ENCODE results near the gene LIMCH1.
A peak's percentile ranks its signal among the peaks of the same experiment; 100 is the strongest.
"Not testable (repeated sequence)": the region's sequence is repeated elsewhere in the genome, so short reads cannot be mapped to it uniquely, and the experiment has no call there.

Gene LIMCH1

DNA sequence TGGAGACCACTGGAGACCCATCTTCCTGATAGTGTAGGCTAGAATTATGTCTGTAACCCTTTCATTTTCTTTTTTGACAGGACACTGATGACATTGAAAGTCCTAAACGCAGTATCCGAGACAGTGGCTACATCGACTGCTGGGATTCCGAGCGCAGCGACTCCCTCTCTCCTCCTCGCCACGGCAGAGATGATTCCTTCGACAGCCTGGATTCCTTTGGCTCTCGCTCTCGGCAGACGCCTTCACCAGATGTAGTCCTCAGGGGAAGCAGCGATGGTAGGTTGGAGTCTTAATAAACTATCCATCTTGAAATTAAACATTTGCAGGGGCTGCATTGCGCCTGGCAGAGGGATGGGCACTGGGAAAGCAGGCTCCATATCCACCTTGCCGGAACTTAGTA lies 75.4 kb downstream of the LIMCH1 start:
- DNase-seq = no peak

DNA sequence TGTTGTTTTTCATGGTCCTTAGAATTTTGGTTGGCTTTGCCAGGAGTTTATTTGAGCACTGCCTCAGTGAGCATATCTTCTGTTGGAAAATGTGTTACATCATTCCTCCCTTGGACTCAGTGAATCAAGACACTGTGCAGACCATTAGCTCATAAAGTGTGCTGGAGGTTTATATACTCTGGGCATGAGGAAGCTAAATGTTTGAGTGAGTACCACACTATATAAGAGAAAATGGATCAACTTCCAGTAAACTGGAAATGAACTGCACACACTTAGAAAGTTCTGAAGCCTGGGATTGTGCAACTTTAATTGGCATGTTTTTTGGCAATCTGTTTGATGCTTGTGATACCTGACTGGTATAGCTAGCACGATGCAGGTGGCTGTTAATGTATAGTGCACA lies 75.9 kb downstream of the LIMCH1 start:
- no peak for DNase-seq

DNA sequence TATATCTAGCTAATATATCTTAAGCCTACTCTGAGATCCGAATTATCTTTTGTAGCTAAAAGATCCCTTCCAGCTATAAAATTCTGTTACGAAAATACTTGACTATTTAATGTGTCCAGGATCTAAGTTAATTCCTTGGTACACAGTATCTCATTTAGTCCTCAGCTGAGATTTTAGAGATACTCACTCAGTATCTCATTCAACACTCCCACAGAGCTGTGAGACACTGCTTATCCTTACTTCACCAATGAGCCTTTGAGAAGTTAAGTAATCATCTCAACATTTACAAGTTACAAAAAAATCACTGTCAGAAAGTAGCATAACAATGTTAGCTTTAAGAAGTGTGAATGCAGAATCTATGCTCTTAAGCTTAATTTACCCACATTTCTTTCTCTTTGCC lies 76.6 kb downstream of the LIMCH1 start:
- DNase-seq = no peak

DNA sequence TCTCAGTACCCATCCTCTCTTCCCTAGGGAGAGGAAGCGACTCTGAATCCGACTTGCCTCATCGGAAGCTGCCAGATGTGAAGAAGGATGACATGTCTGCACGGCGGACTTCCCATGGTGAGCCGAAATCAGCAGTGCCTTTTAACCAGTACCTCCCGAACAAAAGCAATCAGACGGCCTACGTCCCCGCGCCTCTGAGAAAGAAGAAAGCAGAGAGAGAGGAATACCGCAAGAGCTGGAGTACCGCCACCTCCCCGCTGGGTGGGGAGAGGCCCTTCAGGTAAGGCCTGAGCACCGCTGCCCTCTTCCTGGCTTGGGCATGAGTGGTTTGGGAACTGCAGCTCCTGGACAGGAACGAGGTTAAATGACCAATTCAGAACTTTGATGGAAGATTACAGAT lies 81.2 kb downstream of the LIMCH1 start:
- DNase-seq = no peak

DNA sequence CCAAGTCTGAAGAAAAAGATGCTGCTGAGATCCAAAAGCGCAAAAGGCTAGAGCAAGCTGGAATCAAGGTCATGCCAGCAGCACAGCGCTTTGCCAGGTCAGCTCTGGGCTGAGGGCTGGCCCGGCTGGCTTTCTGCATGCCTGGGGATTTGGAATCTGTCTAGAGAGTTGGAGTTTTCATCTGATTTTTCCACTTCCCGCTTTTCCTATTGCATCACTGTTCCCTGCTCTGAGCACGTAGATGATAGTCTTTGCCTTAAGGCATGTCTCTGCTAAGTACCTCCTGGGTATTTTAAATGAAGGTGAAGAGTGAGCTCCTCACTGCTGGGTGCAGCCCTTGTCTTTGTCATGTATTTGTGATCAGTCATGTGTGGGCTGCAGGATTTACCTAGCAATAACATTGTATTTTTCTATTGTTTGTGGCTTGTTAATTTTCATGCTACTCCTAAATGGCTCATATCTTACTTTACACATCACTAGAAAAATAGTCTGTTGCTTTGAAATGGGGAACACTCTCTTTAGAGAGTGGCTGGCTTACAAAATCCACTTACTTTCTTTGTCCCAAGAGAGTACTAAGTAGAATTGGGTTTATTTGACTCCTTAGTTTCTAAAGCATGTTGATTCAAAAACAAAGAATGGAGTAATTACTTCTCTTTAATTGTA lies 82.8 kb downstream of the LIMCH1 start:
- DNase-seq = no peak

DNA sequence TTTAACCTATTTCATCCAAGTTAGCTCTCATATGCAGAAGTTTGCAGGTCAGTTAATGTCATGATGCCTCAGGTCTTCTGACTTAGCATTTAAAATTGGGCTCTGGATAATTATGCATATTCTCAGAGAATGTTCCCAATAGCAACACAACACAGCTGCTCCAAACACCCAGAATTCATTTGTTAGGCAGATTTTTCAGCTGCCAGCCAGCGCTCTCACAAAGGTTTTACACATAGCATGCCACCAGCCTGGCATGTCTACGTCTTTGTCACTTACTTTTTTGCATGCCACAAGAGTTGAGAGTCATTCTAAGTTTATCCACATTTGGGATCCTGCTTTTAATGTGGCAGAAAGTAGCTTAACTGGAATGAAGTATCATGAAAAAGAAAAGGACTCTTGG lies 84.8 kb downstream of the LIMCH1 start:
- no peak for DNase-seq

DNA sequence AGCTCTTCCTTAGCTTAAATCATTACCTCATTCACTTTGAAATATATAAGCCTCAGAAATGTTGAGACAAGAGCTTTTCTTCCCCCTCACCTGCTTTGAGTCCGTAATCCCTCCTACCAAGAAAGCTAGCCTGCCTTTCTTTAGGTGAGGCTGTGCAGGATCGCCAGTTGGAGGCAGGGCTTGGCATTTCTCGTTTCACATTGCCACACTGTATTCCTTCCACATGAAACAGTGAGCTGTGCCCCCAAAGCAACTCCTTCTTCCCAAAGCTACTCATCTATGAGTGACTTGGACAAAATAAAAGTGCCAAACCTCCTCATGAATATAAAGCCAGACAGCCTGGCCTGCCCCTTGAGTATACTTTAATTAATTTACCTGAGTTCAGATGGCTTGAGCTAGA lies 86.8 kb downstream of the LIMCH1 start:
- DNase-seq = no peak

DNA sequence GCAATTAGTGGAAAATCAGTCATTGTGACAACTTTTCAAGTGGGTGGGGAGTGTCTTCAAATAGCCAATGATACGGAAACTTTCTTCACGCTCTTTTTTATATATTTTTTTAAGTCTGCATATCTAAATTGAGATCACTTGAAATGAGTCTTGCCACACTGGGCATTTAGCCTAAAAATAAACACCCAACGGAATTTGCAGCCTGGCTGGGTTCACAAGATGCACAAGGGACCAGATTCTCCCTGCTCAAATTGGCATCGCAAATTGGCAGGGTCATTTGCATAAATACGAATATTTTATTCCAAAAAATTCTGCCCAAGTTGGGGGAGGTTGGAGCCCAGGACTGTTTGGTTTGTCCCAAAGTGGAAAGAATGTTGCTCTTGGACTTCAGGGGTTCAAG lies 87.6 kb downstream of the LIMCH1 start:
- DNase-seq = no peak

DNA sequence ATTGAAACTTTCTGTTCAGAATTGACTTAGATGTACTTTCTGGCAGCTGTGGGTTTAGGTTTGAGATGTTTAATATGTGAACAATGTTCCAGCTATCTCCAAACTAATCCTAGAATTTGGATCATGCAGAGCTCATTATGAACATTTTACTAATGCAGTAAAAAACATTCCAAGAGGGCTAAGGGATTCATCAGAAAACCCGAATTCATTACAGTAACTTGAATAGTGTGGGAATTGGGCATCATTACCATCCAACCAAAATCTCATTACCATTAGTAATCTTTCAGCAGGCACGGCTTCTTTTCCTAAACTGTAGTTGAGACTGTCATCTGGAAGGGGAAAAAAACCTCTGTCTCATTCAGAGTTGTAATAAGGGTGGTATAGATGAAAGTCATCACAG lies 91.0 kb downstream of the LIMCH1 start:
- no peak for DNase-seq

DNA sequence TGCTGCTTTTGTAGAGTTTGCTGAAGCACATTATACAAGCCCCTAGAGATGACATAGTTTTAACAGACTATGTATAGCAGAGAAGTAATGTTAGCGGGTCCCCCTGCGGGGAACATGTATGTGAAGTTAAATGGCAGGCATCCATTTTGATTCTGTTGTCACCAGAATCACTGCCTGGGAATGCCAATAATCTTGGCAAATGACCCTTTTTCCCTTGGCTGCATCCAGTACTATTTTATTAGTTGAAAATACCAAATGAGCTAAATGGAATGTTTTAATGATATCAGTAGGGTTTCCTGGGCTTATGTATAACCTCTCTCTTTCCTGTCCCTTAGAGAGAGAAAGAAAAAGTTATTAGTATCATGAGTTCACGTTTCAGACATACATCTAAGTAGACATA lies 93.6 kb downstream of the LIMCH1 start:
- no peak for DNase-seq

DNA sequence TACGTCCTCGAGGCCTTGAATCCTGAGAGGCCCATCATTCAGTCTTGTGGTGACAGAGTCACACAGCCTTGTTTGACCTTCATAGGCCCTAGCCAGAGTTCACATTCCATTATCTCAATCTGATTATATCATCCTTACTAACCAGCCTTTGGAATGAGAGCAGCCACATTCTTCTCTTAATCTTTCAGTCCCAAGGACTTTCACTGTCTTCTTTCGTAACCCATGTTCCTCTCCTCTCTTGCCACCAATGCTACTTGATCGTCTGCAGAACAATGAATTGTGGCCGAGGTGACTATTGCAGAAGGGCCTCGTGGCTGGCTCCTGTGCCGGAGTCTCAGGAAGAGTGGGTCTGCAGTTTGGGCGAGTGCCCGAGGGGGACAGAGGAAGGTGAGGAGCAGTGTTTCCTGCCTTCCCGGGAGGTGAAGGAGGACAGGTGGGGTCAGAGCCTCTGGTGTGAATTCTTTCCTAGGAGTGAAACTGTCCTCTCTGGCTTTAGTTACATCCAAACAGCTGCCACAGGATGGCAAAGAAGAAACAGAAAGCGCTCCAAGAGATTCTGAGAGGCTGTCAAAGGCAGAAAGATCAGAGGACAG lies 94.6 kb downstream of the LIMCH1 start:
- DNase-seq = no peak

DNA sequence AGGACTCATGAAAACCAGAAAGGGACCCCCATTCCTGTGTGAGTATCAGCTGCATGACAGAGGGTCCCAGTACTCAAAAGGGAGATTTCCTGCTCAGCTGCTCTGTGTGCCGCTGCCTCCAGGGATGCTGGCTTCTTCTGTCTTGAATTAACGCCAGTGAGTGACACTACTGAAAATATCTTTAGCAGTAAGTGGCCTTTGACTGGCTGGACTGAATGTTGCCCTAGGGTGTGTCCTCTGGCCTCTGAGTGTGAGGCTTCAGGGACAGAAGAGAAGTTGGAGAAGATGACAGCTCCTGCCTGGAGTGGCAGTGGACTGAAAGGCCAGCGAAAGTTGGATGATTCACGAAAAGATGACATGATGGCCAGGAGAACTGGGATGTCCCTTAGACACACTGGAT lies 95.4 kb downstream of the LIMCH1 start:
- no peak for DNase-seq

DNA sequence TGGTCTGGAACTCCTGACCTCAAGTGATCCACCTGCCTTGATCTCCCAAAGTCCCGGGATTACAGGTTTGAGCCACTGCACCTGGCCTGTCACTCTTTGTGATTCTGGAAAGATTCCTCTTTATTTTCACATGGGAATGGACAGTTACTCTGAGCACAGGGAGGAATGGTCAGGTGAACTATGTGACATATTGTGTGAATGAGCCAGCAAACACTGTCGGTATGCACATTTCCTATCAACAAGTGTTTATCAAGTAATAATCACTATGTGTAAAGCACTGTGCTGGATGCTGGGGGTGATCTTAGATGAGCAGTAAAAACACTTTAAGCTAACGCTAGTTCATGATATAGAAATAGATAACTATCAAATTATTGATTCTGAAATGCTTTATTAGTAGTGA lies 97.5 kb downstream of the LIMCH1 start:
- no peak for DNase-seq

DNA sequence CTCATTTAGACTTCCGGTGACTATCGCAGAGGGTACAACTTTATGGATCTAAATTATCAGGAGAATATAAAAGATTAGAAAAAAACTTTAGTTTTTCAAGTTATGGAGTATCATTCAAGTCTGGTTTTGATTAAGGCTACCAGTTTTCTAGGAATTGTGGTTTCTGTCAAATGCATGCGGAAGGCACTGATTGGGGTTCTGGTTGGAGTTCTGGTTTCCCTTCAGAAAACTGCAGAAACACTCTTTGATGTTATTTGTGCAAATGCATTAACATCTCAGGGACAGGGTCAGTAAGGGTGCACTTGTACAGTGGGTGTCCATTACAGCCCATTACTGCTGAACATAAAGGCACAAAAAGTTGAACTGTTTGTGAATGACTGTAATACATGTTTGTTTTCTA lies 100.2 kb downstream of the LIMCH1 start:
- DNase-seq = no peak

DNA sequence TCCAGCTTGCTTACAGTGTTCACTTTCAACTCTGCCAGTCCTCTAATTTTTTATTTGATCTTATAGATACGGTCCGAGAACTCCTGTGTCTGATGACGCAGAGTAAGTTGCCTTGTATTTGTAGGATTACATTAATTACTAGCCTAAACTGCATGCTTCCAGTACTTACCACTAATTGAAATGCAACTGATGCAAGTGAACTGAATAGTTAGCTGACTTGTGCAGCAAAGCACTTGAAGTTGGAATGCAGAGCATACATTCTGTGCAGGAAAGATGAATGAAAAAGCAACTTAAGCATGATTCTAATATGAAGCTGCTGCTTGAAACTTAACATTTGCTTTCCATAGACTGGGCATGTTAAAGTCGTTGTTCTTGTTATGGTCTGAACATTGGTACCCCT lies 100.9 kb downstream of the LIMCH1 start:
- no peak for DNase-seq

DNA sequence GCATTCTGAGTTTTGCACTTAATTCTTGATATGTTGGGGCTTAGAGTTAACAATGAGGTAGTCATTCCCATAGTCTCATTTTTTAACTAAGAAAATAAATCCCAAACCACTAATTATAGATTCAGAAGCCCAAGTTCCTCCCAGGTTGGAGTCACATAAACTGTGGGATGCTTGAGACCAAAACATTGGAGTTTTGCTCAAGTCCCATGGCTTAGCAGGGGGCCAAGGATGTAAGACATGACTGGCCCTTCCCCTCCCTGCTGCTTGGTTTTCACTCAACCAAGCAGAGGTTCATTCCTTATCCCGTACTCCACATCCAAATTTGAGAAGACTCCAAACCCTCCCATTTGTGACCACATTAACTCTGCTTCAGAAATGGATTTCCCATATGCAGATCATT lies 101.3 kb downstream of the LIMCH1 start:
- DNase-seq = no peak

DNA sequence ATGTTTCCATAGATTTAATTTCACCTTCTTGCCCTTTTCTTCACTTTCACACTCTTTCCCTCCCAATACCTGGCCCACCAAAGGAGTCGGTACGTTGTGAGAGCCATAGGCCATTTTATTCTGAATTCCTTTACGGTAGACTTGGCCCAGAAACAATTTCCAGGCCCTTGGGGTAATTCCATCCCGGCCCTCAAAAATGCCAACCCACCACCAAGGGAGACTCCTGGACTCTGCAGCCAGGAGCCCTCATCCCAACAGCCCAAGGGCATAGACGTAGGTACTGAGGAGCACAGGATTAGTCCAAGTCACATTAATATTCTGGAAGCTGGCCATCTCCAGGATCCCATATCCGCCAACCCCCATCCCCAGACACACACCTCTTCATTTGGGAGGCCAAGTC lies 102.9 kb downstream of the LIMCH1 start:
- DNase-seq = no peak

DNA sequence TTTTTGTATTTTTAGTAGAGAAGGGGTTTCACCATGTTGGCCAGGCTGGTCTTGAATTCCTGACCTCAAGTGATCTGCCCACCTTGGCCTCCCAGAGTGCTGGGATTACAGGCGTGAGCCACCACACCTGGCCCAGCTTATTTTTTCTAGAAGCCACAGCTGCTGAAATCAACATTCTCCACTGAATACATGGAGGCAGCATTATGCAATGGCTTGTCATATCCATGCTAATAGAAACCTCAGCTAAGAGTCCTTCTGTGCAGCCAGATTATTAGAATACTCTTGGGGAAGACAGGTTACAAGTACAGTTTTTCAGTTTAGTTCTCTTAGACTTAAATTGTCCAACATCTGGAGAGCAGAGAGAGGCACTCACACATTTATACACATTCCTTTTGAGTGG lies 104.8 kb downstream of the LIMCH1 start:
- not testable (repeated sequence) for DNase-seq

DNA sequence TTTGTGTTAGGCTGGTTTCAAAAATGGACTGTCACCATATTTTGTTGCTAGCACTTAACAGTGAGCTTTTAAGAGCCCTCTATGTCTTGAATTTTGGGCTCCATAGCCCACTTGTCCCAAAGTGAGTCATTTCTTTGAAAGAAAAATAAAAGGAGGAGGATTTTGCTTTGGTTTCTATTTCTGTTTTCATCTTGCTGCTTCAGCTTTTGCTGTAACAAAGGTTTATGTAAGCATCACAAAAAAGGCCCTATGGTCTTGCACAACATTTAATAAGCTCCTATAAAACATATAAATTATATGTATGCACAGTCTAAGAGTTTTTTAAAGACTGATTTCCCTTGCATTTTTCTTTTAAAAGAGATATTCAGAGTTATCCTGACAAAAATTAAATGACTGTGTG lies 105.4 kb downstream of the LIMCH1 start:
- DNase-seq = no peak

DNA sequence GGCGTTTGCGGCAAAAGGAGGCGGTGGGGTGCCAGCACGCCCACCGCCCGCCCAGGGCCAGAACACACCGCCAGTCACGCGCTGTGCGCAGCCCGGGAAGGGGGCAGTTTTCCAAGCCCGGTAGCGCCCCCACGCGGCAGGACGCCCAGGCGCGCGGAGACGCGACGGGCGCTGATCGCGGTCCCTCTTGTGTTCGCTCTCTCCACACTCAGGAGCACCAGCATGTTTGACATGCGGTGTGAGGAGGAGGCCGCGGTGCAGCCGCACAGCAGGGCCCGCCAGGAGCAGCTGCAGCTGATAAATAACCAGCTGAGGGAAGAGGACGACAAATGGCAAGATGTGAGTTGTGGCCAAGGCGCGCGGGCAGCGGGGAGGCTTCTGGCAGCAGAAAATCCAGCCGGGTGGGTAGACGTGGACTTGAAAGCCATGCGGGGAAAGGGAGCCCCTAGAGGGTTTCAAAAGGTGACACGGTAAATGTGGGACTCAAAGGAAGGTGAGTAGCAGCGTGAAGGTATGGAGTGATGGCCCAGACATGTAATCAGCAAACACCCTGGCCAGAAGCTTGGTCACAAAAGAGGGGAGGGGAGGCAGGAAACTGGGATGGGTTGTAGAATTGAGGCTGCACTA lies 106.4 kb downstream of the LIMCH1 start:
- DNase-seq = no peak

DNA sequence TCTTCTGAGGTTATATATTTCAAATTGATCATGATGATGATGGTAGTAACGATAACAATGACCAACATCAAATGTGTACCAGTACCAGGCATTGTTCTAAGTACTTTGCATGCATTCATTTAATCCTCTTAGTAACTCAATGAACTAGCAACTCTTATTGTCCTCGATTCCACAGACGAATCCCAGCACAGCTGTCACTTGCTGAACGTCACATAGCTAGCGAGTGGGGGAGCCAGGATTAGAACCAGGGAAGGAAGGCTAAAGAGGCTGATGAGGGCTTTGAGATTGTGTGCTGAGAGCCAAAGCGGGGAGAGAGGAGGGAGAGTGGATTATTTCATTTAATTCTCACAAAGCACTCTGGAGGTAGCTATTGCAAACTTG lies 106.9 kb downstream of the LIMCH1 start:
- DNase-seq = no peak

DNA sequence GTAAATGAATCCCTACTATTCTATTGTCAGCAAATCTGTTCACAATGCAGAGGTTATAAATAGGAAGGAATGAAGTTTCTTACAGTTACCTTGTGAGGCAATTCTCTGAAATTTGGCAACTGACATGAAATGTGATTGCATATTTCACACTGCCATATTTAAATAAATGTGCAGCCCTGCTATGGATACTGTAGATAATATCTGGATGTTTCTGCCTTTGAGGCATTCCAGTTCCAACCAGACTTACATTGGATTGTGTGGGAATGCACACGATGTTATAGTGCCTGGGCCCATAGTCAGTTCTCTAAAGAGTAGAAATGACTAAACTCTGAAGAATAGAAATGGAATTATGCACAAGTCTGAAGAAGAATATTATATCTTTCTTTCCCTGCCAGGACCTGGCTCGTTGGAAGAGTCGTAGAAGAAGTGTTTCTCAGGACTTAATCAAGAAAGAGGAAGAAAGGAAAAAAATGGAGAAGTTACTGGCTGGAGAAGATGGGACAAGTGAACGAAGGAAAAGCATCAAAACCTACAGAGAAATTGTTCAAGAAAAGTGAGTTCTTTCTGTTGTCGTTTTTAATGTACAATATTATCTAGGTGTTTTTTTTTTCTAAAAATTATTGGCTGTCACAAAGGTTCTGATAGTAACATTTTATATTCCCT lies 107.9 kb downstream of the LIMCH1 start:
- peak; percentile 34 to 56 for DNase-seq

DNA sequence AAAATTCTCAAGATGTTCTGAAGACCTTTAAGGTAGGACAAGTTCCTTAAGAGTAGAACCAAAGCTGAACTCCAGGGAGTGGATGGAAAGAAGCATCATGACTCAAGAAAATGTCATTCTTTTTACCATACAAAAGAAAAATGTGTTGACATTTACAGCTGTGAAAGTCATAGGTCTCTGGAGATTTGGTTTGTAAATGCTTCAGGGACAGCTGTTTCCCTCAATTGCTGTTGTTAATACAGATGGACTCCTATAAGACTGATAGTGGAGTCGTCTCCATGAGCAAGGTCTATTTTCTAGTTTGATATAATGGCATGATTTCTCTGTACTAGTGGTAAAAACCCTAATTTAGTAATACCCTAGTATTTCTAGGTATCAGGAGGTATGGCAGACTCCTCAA lies 108.9 kb downstream of the LIMCH1 start:
- no peak for DNase-seq

DNA sequence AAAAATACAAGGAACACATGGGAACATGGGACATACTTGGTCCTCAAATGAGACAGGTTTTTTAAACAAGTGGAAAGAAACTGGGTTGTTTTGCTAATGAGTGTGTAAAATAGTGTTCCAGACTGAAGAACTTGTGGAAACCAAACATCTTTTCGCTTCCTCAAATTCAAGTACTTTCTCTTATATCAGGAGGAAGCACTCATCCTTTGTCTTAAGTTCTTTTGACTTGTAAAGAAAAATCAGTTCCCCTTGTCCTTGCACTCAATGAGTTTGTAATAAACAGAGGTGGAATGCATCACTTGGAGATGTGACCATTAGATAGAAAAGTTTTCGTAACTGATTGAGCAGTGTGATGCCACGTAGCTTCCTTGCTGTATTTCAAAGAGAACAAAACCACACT lies 109.4 kb downstream of the LIMCH1 start:
- peak in 1 of 2 experiments; percentile 4 for DNase-seq

Data from Kasumi-1 (cell line).